NCI-H460 (cell line): Measurements from ENCODE around the gene DTL. TPM values are rescaled to one million over a fixed set of nuclear protein-coding genes. Genes with fewer than 3 reads are reported as not detected.

ENCODE experiments used
- DNase-seq: peaks from one replicate; pipeline ENCODE4 v3.0.0-alpha.2; 2016; ENCODE audit warnings: low read depth; ENCODE audit errors: extremely low read depth
- total RNA-seq: library from RNA; depleted of rRNA; stranded (reverse); fragments of >200 nt; shearing (Covaris generic); gene quantifications from 2 replicates; pipeline ENCODE4 v1.2.3, GENCODE V29; 2014

Gene DTL
- total RNA-seq, 1 experiment from 2014 or later: 22.6 TPM

DNA sequence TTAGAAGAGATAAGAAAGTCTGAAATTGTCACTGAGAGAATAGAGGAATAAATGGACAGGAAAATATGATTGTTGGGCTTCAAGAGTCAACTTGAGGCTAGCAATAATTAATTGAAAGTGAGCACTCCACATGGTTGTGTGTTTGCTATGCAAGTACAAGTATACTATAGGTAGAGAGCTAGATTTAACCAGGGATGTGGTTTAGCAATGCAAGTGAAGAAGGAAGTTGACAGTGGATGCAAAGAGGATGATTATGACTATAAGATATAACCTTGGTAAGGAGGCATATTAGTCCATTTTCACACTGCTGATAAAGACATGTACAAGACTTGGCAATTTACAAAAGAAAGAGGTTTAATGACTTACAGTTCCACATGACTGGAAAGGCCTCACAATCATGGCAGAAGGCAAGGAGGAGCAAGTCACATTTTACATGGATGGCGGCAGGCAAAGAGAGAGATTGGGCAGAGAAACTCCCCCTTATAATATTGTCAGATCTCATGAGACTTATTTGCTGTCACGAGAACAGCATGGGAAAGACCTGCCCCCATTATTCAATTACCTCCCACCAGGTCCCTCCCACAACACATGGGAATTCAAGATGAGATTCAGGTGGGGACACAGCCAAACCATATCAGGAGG lies 47.3 kb downstream of the DTL start:
- DNase-seq: no peak

DNA sequence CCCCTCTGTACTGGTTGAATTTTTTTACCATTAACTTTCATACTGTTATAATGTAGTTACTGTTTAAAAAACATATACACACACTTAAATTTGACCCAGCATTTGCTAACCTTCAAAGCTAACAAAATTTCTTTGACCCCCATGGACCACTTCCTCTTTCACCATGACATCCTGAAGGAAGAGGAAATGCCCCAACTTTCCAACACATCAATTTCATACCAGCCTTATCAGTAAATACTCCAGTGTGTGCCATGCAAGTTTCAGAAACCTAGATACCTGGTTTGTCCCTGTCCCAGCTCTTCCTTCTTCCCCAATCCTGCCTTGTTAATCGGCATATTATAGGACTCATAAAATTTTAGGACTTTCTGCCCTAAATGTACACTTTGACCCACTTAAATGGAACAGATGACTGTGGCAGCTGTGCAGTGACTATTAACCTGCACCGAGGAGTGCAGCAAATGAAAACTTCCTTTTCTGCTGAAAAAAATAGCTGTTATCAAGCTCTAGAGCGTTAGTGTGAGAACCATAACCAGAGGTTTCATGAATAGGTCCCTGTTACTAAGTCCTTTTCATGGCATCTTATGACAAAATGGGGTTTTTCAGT lies 54.1 kb downstream of the DTL start:
- no peak for DNase-seq

DNA sequence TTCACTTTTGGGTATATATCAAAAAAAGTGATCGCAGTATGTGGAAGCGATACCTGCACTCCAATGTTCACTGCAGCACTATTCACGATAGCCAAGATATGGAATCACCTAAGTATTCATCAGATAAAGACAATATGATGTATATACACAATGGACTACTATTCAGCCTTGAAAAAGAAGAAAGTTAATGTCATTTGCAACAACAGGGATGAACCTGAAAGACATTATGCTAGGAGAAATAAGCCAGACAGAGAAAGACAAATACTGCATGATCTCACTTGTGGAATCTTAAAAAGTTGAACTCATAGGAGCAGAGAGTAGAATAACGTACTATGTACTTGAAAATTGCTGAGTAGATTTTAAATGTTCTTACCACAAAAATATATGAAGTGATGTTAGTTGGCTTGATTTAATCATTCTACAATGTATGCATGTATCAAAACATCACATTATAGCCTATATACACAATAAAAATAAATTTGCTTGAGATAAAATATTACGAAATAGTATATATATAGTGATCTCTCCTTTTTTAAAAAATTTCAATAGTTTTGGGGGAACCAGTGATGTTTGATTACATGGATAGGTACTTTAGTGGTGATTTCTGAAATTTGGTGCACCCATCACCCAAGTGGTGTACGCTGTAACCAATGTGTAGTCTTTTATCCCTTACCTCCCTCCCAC lies 56.0 kb downstream of the DTL start:
- DNase-seq: no peak

DNA sequence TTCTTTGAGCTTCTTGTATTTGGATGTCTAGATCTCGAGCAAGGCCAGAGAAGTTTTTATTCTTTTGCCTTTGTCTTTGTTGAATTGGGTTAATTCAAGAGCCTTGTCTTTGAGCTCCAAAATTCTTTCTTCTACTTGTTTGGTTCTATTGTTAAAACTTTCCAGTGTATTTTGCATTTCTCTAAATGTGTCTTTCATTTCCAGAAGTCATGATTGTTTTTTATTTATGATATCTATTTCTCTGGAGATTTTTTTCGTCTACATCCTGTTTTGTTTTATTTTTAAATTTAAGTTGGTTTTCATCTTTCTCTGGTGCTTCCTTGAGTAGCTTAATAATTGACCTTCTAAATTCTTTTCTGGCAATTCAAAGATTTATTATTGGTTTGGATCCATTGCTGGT lies 61.8 kb downstream of the DTL start:
- DNase-seq: no peak

DNA sequence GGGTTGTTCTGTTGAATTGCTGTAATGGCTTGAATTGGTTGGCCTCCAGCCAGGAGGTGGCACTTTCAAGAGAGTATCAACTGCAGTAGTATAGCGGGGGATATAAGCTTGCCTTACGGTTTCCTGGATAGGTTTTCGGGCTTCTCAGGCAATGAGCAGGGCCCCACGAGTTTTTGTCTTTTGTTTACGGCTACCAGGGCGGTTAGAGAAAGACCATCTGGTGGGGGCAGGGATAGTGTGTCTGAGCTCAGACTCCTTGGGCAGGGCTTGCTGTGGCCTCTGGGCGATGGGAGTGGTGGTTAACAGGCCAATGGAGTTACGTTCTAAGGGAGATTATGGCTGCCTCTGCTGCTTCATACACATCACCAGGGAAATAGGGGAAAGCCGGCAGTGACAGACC lies 62.8 kb downstream of the DTL start:
- DNase-seq: no peak

DNA sequence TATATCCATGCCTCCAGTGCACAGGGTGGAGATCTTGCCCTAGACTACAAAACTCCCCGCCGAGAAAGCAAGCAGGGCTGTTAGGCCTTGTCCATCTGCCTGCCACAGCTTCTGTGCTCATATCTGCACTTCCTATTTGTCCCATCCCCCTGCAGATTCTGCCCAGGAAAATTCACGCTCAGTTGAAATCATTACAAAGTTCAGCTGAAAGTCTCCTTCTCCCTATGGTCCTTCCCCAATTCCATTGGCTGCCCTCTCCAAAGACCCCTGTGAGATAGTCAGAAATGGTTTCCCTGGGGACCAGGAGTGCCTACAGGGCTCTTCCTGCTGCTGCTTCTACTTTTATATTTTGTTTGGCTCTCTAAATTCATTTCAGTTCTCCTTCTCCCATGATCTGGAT lies 63.2 kb downstream of the DTL start:
- DNase-seq: no peak

DNA sequence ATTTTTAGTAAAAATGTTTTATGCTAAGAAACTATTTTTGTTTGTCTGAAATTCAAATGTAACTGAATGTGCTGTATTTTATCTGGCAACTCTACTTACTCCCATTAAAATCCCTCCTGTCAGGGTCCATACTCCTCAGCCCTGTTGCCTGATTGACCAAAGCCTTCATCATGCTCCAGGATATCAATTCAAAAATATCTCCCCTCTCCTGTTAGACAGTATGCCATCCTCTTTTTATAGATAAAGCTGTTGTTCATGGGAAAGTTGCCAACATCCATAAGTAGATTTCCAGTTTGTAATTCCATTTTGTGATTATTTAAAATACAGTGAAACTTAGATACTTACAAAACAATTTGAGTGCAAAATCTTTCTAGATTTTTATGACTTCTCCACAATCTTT lies 65.7 kb downstream of the DTL start:
- DNase-seq: no peak

DNA sequence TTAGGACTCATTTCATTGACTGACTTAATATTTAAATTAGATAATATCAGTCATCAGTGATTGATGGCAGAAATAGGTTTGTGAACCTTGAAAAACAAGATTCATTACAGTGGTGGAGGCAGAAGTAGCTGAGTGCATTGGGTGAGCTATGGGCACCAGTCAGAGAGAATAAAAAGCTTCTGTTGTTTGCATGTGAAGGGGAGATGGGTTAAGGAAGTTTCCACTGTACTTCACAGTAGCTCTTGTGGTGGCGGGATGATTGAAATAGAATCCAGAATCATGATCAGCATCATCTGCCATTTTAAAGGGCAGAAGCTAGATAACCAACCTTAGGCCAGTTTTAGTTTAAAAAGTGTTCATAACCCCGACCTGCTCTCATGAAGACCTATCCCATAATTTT lies 66.2 kb downstream of the DTL start:
- DNase-seq: no peak

DNA sequence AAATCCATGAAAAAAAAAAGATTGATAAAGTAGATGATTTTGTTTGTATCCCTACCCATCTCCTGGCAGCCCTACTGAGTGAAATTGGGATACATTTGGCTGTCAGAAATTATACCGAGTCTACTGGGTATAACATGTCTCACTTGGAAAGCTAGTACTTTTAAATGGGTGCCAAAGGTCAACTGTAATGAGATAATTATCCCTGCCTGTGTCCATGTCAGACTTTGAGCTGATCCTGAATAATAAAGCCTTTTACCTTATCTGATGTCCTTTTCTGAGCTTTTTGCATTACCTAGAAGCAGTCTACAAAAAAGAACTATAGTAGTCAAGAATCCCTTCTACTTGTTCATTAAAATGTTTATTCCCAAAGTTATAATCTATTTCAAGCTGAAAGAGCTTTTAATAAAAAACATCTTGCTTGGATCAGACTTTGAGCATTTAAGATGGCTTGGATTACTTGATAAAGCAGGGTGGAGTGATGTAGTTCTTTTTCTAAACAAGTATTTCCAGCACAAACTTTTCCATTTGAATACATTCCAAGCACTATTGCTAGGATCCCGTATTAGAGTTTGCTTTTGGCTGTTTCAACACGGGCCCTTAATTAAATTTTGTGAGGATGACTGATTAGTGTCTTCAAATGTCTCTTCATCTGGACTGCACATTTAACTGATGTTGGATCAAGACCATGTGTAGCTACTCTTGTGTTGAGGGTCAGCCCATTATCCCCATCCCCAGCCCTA lies 69.2 kb downstream of the DTL start:
- no peak for DNase-seq

DNA sequence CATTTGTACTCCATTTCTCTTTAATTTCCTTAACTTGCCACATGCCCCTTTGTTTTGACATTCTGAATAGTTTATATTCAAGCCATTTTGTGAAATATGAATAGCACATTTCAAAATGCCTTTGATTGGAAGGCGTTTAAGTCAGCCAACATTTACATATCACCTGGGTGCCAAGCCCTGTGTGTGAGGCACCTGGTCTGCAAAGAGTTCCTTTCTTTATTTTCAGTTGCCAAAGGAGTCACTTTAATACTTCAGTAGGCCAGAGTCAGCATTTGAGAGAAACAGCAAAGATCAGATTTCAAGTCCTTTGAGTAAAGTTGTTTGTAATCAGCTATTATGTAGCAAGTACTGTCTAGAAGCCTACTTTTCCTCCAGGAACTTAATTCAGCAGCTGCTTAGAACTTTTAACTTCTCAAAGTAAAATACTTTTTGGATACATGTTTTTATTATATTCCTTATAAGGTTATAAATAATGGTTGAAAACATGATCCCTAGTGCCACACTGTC lies 70.8 kb downstream of the DTL start:
- no peak for DNase-seq

DNA sequence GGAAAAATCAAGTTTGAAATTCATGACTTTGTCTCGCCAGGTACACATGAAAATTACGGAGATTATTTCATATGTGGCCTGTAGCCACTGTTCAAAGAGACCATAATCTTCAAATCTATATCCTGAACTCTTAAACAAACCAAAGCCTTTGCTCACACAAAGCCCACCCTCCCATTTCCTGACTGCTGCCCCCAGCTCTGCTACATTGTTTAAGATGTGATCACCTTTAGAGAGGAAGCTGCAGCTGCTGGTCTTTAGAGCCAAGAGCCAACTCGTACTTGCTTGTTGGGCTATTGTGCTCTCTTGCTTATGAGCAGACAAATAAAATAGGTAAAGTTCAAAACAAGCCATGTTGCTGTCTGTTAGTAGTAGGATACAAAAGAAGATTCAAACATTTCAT lies 71.9 kb downstream of the DTL start:
- DNase-seq: no peak

DNA sequence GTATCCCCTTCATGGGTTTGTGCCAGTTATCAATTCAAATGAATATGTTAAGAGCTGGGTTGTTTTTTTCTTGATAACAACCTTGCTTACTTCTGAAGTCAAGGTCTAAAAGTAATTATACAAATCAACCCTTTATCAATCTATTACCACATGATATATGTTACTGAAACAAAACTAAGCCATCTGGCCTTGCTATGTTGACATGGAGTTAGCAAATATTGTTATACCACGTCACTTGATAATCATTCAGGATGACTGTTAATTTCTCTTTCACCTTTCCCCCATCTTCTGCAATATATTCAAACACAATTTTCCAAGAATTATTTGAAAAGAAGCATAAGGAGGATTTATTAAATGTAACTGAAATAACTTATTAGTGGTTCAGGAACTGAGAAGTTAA lies 72.6 kb downstream of the DTL start:
- DNase-seq: no peak

DNA sequence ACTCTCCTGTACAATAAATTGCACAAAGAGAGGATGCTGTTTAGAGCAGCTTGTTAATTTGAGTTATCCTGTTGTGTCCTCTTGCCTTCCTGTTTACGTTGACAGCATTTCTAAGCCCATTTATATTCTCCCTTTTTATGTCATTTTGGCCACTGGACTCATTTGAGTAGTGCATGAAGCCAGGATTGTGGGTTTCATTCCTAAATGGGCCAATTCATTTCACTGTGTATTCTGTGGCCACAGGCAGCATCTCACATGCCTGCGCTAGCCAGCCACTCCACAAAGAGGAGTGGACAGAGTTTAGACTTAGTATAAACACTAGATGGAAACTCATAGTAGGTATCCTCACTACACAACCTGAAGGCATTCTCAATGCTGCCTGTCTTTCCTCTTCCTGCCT lies 73.4 kb downstream of the DTL start:
- DNase-seq: no peak

DNA sequence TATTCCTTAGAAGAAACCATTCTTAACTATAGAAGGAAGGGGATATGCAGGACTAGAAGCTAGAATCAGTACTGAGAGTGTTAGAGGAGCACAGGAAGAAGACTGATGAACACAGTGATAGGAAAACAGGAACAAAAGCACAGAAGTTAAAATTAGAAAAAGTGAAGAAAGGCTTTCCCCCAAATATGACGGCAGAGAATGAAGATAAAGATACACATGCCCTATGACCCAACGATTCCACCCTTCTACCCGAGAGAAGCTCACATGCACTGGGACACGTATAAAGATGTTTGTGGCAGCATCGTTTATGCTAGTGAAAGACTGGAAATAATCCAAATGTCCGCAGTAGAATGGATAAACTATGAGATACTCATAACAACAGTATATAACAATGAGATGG lies 74.2 kb downstream of the DTL start:
- no peak for DNase-seq

DNA sequence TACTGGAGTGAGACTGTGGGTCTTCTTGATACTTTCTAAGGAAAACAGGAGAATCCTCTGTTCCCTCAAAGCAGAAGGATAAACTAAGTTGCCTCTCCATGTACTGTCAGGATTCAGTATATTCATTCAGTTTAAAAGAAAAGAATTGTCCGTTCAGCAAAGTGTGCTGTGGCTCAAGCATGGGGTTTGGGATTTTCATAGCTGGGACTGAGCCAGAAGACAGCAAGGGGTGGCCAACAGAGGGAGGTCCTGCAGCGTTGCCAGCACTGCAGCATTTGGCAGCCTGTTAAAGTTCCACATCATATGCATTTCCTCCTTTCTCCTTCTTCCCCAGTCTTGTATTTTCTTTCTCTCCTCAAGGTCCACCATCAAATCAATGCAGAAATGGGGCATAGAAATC lies 75.1 kb downstream of the DTL start:
- DNase-seq: no peak

DNA sequence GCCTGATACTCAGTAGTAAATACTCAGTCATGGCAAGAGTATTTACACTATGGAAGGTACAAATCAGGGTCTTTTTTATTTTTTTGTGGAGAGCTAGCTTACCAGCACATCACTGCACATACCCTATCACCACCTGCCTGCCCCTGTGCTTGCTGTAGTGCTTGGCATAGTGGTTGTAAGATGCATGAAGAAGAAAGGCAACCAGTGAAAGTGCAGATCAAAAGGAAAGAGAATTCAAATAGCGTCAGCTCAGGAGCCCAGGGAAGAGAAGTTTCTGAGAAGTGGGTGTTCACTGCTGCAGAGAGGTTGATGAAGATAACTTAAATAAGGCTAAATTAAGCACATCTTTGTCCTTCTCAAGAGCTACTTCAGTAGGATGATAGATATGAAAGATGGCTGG lies 76.0 kb downstream of the DTL start:
- DNase-seq: no peak

DNA sequence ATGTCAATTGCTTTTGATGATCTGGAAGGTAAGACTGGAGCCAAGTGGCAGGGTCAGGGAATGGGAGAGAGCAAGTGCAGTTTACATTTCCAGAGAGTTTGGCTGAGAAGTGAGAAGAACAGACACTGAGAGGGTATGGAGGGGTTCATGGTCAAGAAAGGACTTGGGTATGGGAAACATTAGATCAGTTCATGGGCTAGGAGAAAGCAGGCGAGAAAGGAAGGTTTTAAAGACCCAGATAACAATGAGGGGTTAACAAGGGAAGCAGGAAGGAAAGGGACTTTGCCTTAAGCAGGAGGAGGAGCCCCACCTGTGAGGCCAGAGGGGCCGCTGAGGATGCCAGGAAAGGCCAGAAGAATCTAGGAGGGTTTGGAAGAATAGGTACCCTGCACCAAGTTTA lies 78.2 kb downstream of the DTL start:
- DNase-seq: no peak

DNA sequence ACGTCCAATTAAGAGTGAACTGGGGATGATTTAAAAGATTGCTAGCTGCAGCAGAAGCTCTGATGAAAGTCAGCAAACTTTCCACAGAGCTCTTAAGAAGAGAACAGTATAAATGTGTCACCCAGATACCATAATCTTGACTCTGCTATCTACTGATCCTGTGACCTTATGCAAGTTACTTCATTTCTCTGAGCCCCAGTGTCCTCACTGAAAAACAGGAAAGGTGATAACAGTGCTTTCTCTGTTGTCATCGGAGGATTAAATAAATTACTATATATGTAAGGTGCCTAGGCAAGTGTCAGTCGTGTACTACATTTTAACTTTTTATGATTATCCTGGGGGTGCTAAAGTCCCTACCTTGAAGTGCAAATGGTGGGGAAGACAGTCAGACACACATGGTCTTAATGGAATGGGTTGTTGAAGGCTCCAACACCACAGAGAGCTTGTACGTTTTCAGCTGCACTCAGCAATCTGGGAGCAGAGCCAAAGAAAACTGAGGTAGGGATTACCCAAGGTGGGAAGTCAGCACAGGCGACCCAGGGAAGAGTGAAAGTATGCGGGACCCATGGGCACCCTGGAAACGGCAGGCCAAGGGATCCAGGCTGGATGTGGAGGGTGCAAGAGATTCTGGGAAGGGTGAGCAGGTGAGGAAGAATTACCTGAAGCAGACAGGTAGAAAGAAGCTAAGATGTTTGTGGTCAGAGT lies 82.8 kb downstream of the DTL start:
- no peak for DNase-seq

DNA sequence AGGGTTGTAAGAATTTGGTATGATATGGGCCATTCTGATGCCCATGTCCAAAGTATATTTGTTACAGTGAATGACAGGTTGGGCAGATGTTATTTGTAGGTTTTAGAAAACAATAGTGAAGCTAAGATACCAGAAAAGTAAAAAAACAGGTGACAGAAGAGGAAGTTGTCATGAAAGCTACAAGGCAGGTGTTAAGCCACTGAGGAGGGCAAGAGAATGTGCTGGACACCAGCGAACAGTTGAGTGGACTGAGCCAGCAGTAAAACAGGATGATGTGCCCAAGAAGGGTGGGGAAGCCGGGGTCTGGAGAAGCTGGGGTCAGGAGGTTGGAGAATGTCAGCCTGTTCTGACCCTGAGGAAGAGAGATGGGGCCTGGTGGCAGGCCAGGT lies 83.3 kb downstream of the DTL start:
- no peak for DNase-seq

DNA sequence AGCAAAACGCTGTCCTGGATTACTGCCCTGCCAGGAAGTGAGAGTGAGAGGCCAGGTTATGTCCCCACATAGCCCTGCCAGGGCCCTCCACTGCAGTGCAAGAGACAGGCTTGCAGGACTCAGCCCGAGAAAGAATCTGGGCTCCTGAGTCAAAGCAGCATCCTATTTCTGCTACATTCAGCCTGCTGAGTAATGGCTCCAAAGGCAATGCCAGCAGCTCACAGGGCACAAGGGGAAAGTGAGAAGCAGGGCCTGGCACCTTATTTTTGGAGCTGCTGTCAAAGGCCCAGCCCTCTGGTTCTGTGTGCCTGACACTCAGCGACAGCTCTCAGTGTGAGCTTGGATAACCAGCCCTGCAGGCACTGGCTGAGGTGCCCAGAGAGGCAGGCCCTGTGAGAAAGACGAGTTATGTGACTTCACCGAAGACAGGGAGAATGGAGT lies 83.9 kb downstream of the DTL start:
- no peak for DNase-seq

DNA sequence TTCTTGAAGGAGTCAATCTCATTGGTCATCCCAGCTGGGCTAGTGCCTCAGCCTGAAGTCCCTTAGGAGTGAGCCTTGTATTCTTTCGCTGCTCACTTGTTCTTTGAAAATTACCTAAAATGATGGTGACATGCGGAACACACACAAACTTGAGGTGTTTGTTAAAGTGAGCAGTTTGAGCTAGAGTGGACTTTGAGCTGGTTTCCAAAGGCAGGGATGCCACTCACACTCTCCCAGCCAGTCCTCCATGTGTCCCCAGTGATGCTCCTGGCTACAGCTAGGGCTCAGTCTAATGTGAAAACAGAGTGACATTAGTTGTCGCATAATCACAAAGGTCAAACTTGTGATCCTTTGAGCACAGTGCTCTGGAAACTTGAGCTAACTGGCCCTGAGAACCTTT lies 84.3 kb downstream of the DTL start:
- no peak for DNase-seq
